Progenitor cell of endocrine pancreas (in vitro differentiated cells): ENCODE data around the gene C20orf144. TPM values are rescaled to one million over a fixed set of nuclear protein-coding genes. Genes with fewer than 3 reads are reported as not detected.

Experiments
- DNase-seq: peaks from one replicate; pipeline ENCODE4 v3.0.0; 2021; ENCODE audit warnings: low spot score; ENCODE audit not compliant: unreplicated experiment
- H3K27ac Mint-ChIP-seq: 2 replicates; pipeline ENCODE4 v1.8.0; 2021; ENCODE audit warnings: mild to moderate bottlenecking, moderate library complexity, mixed read lengths
- H3K27me3 Mint-ChIP-seq: 2 replicates; pipeline ENCODE4 v1.8.0; 2021; ENCODE audit warnings: mixed read lengths
- H3K36me3 Mint-ChIP-seq: 2 replicates; pipeline ENCODE4 v1.8.0; 2022; ENCODE audit warnings: mixed read lengths; ENCODE audit not compliant: insufficient read depth
- H3K4me1 Mint-ChIP-seq: 2 replicates; pipeline ENCODE4 v1.8.0; 2021; ENCODE audit warnings: low read depth, mixed read lengths
- H3K4me3 Mint-ChIP-seq: 2 replicates; pipeline ENCODE4 v1.8.0; 2021; ENCODE audit warnings: low read depth, mild to moderate bottlenecking, moderate library complexity, mixed read lengths
- H3K9me3 Mint-ChIP-seq: 2 replicates; pipeline ENCODE4 v1.8.0; 2021; ENCODE audit warnings: low read depth, mixed read lengths
- CTCF ChIP-seq: fragments of 200-600 bp; sonication (generic); IDR thresholded peaks from one replicate; pipeline ENCODE4 v1.5.0; 2021; ENCODE audit warnings: antibody characterized with exemption, mild to moderate bottlenecking; ENCODE audit not compliant: unreplicated experiment
- total RNA-seq: library from RNA; stranded (reverse); gene quantifications from 2 replicates; pipeline ENCODE4 v1.2.1, GENCODE V29; 2021

The C20orf144 gene
- total RNA-seq, 1 donor from 2014 or later, result not detected

- Mint-ChIP-seq H3K27me3 (no peaks in the 10 kb centered on the region), H3K9me3 (no peaks in the 10 kb centered on the region), H3K4me1 (peaks cover 27% of the 10 kb centered on the region), H3K36me3 (peaks cover 4% of the 10 kb centered on the region), H3K27ac (no peak overlapping the region), H3K4me3 (no peak overlapping the region)
- DNase-seq, result no peak
- no peak for TF ChIP-seq CTCF
Measured at GRCh38 chr20:33657704-33658095, 4.4 kb upstream of the C20orf144 start.

- DNase-seq, result no peak
- Mint-ChIP-seq H3K4me3 (no peak overlapping the region), H3K36me3 (peaks cover 4% of the 10 kb centered on the region), H3K27me3 (no peaks in the 10 kb centered on the region), H3K27ac (no peak overlapping the region), H3K9me3 (no peaks in the 10 kb centered on the region), H3K4me1 (peaks cover 20% of the 10 kb centered on the region)
- no peak for TF ChIP-seq CTCF
Measured at GRCh38 chr20:33658510-33658909, 3.6 kb upstream of the C20orf144 start.

GRCh38 chr20:33658929-33659328 is 3.2 kb upstream of the C20orf144 start:
- no peak for DNase-seq
- H3K4me1 Mint-ChIP-seq, result peaks cover 16% of the 10 kb centered on the region

GRCh38 chr20:33659341-33660034 is 2.6 kb upstream of the C20orf144 start:
- peaks cover 4% of the 10 kb centered on the region for H3K36me3 Mint-ChIP-seq
- no peak overlapping the region for H3K4me3 Mint-ChIP-seq
- H3K27me3 Mint-ChIP-seq, result no peaks in the 10 kb centered on the region
- peaks cover 13% of the 10 kb centered on the region for H3K4me1 Mint-ChIP-seq
- no peak for DNase-seq
- no peaks in the 10 kb centered on the region for H3K9me3 Mint-ChIP-seq
- H3K27ac Mint-ChIP-seq, result peak overlapping the region; percentile 45
- TF ChIP-seq CTCF, result no peak

More at GRCh38 chr20:33658929-33659328, 3.2 kb upstream of the C20orf144 start:
- Mint-ChIP-seq H3K36me3 (peaks cover 4% of the 10 kb centered on the region), H3K27me3 (no peaks in the 10 kb centered on the region), H3K4me3 (no peak overlapping the region), H3K27ac (peak overlapping the region; percentile 67), H3K9me3 (no peaks in the 10 kb centered on the region)
- TF ChIP-seq CTCF, result no peak

GRCh38 chr20:33660035-33660684 is 2.0 kb upstream of the C20orf144 start:
- no peaks in the 10 kb centered on the region for H3K27me3 Mint-ChIP-seq
- H3K4me3 Mint-ChIP-seq, result no peak overlapping the region
- peaks cover 11% of the 10 kb centered on the region for H3K4me1 Mint-ChIP-seq

More at GRCh38 chr20:33660035-33660684, 2.0 kb upstream of the C20orf144 start:
- peaks cover 4% of the 10 kb centered on the region for H3K36me3 Mint-ChIP-seq
- H3K9me3 Mint-ChIP-seq, result no peaks in the 10 kb centered on the region
- peak overlapping the region; percentile 45 for H3K27ac Mint-ChIP-seq
- DNase-seq, result no peak
- TF ChIP-seq CTCF, result no peak
